HCT116 (cell line): Measurements from ENCODE around the gene TIE1. TPM values are rescaled to one million over a fixed set of nuclear protein-coding genes. Genes with fewer than 3 reads are reported as not detected.

Experiments
- ATAC-seq: fragments of 200-7000 bp; cut with Tn5 transposase; 2 replicates; pipeline ENCODE4 v1.9.1; 2020; ENCODE audit warnings: mild to moderate bottlenecking, moderate library complexity
- BruUV-seq: library from RNA; stranded (reverse); fragments of 400-500 nt; replicated peaks from 2 replicates; lab custom pipeline; 2021; lab: Mats Ljungman, UMichigan
- CTCF ChIA-PET: fragments of 300-600 bp; sonication (Branson Sonifier 250); formaldehyde crosslinking; loops from one replicate; lab custom pipeline; 2021; ENCODE audit warnings: antibody characterized with exemption; lab: Charles Lee
- POLR2A ChIA-PET: fragments of 300-600, 350-600 bp; sonication (Branson Sonifier 250); formaldehyde crosslinking; loops from one replicate; lab custom pipeline; 2021; ENCODE audit warnings: antibody characterized with exemption; lab: Charles Lee
- RAD21 ChIA-PET, 2 experiments: fragments of 300-600 bp; sonication (Branson Sonifier 250); formaldehyde crosslinking; loops; one replicate each; lab custom pipeline; 2023; ENCODE audit warnings: low total read pairs in 2 of 2; ENCODE audit not compliant: uncharacterized antibody in 2 of 2, unreplicated experiment in 2 of 2, low non-redundant PET in 1 of 2; lab: Charles Lee
- DNase-seq: peaks from one replicate; pipeline ENCODE4 v3.0.0-alpha.2; 2010; ENCODE audit warnings: low read depth, low spot score
- H2AFZ ChIP-seq: fragments of 200-600 bp; shearing (Covaris generic), sonication (generic); 2 replicates; pipeline ENCODE4 v1.6.1; 2017; ENCODE audit warnings: low read depth, mixed run types, mixed read lengths, antibody characterized with exemption, low read length; ENCODE audit not compliant: poor library complexity, severe bottlenecking
- H3K27ac ChIP-seq: 2 replicates; pipeline ENCODE4 v1.5.1; 2012; ENCODE audit warnings: low read depth, low read length
- H3K27me3 ChIP-seq: fragments of 200-600 bp; sonication (generic); 2 replicates; pipeline ENCODE4 v1.6.1; 2016; ENCODE audit warnings: mixed run types, low read length, mixed read lengths; ENCODE audit not compliant: insufficient read depth
- H3K36me3 ChIP-seq, 2 experiments: fragments of 200-500 bp in 1 of 2; fragments of 200-600 bp in 1 of 2; sonication (Bioruptor generic) in 1 of 2; sonication (generic) in 1 of 2; 2 replicates each; pipeline versions ENCODE4 v1.5.1 to v1.6.1; 2014 to 2016; ENCODE audit warnings: low read length in 2 of 2, inconsistent platforms in 1 of 2, mixed read lengths in 1 of 2, mixed run types in 1 of 2; ENCODE audit not compliant: insufficient read depth in 2 of 2, control insufficient read depth in 1 of 2
- H3K4me1 ChIP-seq, 2 experiments: fragments of 200-600 bp in 1 of 2; sonication (generic) in 1 of 2; 2 replicates each; pipeline versions ENCODE4 v1.5.1 to v1.6.1; 2012 to 2017; ENCODE audit warnings: low read length in 2 of 2, inconsistent platforms in 1 of 2, mild to moderate bottlenecking in 1 of 2, mixed read lengths in 1 of 2, mixed run types in 1 of 2, moderate library complexity in 1 of 2; ENCODE audit not compliant: insufficient read depth in 2 of 2, control insufficient read depth in 1 of 2
- H3K4me2 ChIP-seq: fragments of 200-600 bp; sonication (generic); 2 replicates; pipeline ENCODE4 v1.6.1; 2017; ENCODE audit warnings: mixed run types, low read length, mixed read lengths
- H3K4me3 ChIP-seq, 2 experiments: fragments of 200-600 bp in 1 of 2; sonication (generic) in 1 of 2; replicated peaks in 1 of 2; 2 replicates each; pipeline ENCODE4 v1.5.1; 2011 to 2016; ENCODE audit warnings: low read length in 2 of 2, control low read depth in 1 of 2, low read depth in 1 of 2, mild to moderate bottlenecking in 1 of 2, mixed read lengths in 1 of 2, mixed run types in 1 of 2
- H3K79me2 ChIP-seq: fragments of 200-600 bp; sonication (generic); 2 replicates; pipeline ENCODE4 v1.6.1; 2017; ENCODE audit warnings: mild to moderate bottlenecking, mixed run types, low read length, moderate library complexity, mixed read lengths; ENCODE audit not compliant: insufficient read depth
- H3K9ac ChIP-seq: fragments of 200-600 bp; sonication (generic); 2 replicates; pipeline ENCODE4 v1.6.1; 2016; ENCODE audit warnings: low read length, mixed read lengths
- H3K9me2 ChIP-seq: fragments of 200-600 bp; sonication (generic), shearing (Covaris generic); 2 replicates; pipeline ENCODE4 v1.6.1; 2017; ENCODE audit warnings: mixed run types, mild to moderate bottlenecking, moderate library complexity; ENCODE audit not compliant: insufficient read depth
- H3K9me3 ChIP-seq, 2 experiments: fragments of 200-500 bp in 1 of 2; fragments of 200-600 bp in 1 of 2; sonication (Bioruptor generic) in 1 of 2; sonication (generic) in 1 of 2; 2 replicates each; pipeline ENCODE4 v1.6.1; 2014 to 2017; ENCODE audit warnings: low read length in 2 of 2, mixed read lengths in 2 of 2, inconsistent platforms in 1 of 2, low read depth in 1 of 2, mild to moderate bottlenecking in 1 of 2, mixed run types in 1 of 2, moderate library complexity in 1 of 2; ENCODE audit not compliant: control insufficient read depth in 1 of 2, insufficient read depth in 1 of 2
- H4K20me1 ChIP-seq: fragments of 200-600 bp; sonication (generic), shearing (Covaris generic); 2 replicates; pipeline ENCODE4 v1.6.1; 2017; ENCODE audit warnings: mixed run types, mild to moderate bottlenecking, moderate library complexity; ENCODE audit not compliant: insufficient read depth
- CEBPB ChIP-seq: IDR thresholded peaks from 2 replicates; pipeline ENCODE4 v1.6.1; 2012; ENCODE audit warnings: low read depth
- CTCF ChIP-seq, 3 experiments: fragments of 200-600 bp in 1 of 3; sonication (generic) in 1 of 3; IDR thresholded peaks in 2 of 3; conservative IDR thresholded peaks in 1 of 3; 2 replicates each; pipeline ENCODE4 v1.5.1; 2012 to 2017; ENCODE audit warnings: low read depth in 2 of 3, low read length in 2 of 3, antibody characterized with exemption in 1 of 3, borderline replicate concordance in 1 of 3, control low read depth in 1 of 3, mild to moderate bottlenecking in 1 of 3, mixed read lengths in 1 of 3, mixed run types in 1 of 3, moderate library complexity in 1 of 3; ENCODE audit not compliant: insufficient read depth in 1 of 3
- EGR1 ChIP-seq: IDR thresholded peaks from 2 replicates; pipeline ENCODE4 v1.6.1; 2012; ENCODE audit warnings: low read depth
- EZH2phosphoT487 ChIP-seq: fragments of 200-600 bp; IDR thresholded peaks from 2 replicates; pipeline ENCODE4 v1.6.1; 2018; ENCODE audit warnings: antibody characterized with exemption, borderline replicate concordance
- SIN3A ChIP-seq: IDR thresholded peaks from 2 replicates; pipeline ENCODE4 v1.6.1; 2012; ENCODE audit warnings: low read depth
- SP1 ChIP-seq: IDR thresholded peaks from 2 replicates; pipeline ENCODE4 v1.6.1; 2012; ENCODE audit warnings: low read depth
- ZFX ChIP-seq: fragments of 450-650 bp; IDR thresholded peaks from 2 replicates; pipeline ENCODE4 v1.6.1; 2017
- intact Hi-C: fragments of 100-400 bp; cut with micrococcal nuclease; formaldehyde crosslinking; loops from 2 replicates; pipeline ENCODE4 v1.10.0; 2022
- total RNA-seq: library from RNA; stranded (reverse); gene quantifications from one replicate; pipeline ENCODE4 v1.2.1, GENCODE V29; 2021; ENCODE audit not compliant: unreplicated experiment
- TF ChIP-seq, protein P1 (sequence below): IDR thresholded peaks from 2 replicates; pipeline ENCODE4 v1.6.1; 2012

Gene TIE1
- total RNA-seq, 1 experiment from 2014 or later: not detected

- no peak for TF ChIP-seq CTCF (IDR thresholded peaks at IDR 0.05 in 2 of 3, conservative IDR thresholded peaks at IDR 0.05 in 1 of 3; ENCODE audit: borderline replicate concordance in 1 of 3, insufficient read depth in 1 of 3, low read depth in 2 of 3, low read length in 2 of 3)
- no peak for TF ChIP-seq CEBPB
- no peak for TF ChIP-seq ZFX
Measured at GRCh38 chr1:43322506-43322905, 21.7 kb downstream of the TIE1 start (continued).

DNA sequence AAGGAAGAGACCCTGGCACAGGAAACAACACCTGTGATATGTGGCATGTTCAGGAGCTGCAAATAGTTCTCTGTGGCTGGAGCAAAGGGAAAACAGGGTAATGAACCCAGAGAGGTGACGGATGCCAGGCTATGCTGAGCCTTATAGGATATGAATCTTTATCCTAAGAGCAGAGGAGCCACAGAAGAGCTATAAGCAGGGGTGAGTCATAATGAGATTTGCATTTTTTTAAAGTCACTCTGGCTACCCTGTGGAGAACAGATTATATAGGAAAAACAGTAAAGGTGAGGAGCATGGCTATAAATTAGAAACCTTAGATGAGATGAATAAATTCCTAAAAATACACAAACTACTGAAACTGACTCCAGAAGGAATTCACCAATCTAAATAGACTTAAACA lies 24.0 kb downstream of the TIE1 start:
- RAD21 ChIA-PET: no interaction called here
- intact Hi-C loops: no loop called here
- no peak overlapping the region for H3K4me3 ChIP-seq
- peaks cover 2 to 23% of the 10 kb centered on the region in 2 experiments; a peak in 3 of 4 replicates for H3K4me1 ChIP-seq
- BruUV-seq: no TSS peak
- POLR2A ChIA-PET: no interaction called here
- DNase-seq: no peak
- no peaks in the 10 kb centered on the region for H3K9me2 ChIP-seq
- no peak overlapping the region for H2AFZ ChIP-seq
- H3K79me2 ChIP-seq: no peaks in the 10 kb centered on the region
- H3K27me3 ChIP-seq: no peaks in the 10 kb centered on the region
- no peaks in the 10 kb centered on the region for H3K36me3 ChIP-seq
- H3K9me3 ChIP-seq: peaks cover 3 to 11% of the 10 kb centered on the region in 2 experiments
- TF ChIP-seq SP1 (no peak), EGR1 (no peak), EZH2phosphoT487 (no peak), SIN3A (no peak)
- TF ChIP-seq, protein P1, sequence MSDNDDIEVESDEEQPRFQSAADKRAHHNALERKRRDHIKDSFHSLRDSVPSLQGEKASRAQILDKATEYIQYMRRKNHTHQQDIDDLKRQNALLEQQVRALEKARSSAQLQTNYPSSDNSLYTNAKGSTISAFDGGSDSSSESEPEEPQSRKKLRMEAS: no peak
- H4K20me1 ChIP-seq: no peaks in the 10 kb centered on the region
- no peak overlapping the region for H3K27ac ChIP-seq
- no peak overlapping the region for H3K9ac ChIP-seq
- no peak overlapping the region for H3K4me2 ChIP-seq
- CTCF ChIA-PET: no interaction called here
- ATAC-seq: no peak
